Measurements from ENCODE around the gene ZBTB24. TPM values are rescaled to one million over a fixed set of nuclear protein-coding genes. Genes with fewer than 3 reads are reported as not detected.

Gene ZBTB24
- total and polyA plus RNA-seq, 2 donors from 2014 or later, result 3.1 to 12.0 TPM

GRCh38 chr6:109526905-109527628 is 44.0 kb upstream of the ZBTB24 start:
- no peak overlapping the region for H3K27ac ChIP-seq (ENCODE audit: low read depth in 2 of 2, low read length in 2 of 2)
- H3K4me1 ChIP-seq (ENCODE audit: control insufficient read depth in 2 of 3, insufficient read depth in 2 of 3, low read depth in 1 of 3, low read length in 3 of 3), result no peaks in the 10 kb centered on the region
- H3K9ac ChIP-seq (ENCODE audit: low read length in 3 of 3), result no peak overlapping the region
- no peaks in the 10 kb centered on the region for H3K36me3 ChIP-seq (ENCODE audit: control insufficient read depth in 2 of 3, insufficient read depth in 3 of 3, low read length in 3 of 3)
- H3K27me3 ChIP-seq (ENCODE audit: control insufficient read depth, insufficient read depth, low read length), result no peaks in the 10 kb centered on the region
- intact Hi-C loops (cut with DNase I), result no loop called here
- no peak for FAIRE-seq
- no peaks in the 10 kb centered on the region for H3K9me3 ChIP-seq (ENCODE audit: control insufficient read depth in 2 of 3, insufficient read depth in 1 of 3, low read length in 3 of 3)
- no peak overlapping the region for H3K4me3 ChIP-seq (ENCODE audit: low read length in 3 of 3)
- DNase-seq, result peak; percentile 43 to 87 (median 47)
- TF ChIP-seq CTCF (IDR thresholded peaks at IDR 0.05; ENCODE audit: borderline replicate concordance, extremely low read depth, insufficient read depth), result peak; percentile 62

- no peak for TF ChIP-seq CTCF (IDR thresholded peaks at IDR 0.05; ENCODE audit: borderline replicate concordance, extremely low read depth, insufficient read depth)
- FAIRE-seq, result no peak
- H3K9ac ChIP-seq (ENCODE audit: low read length in 3 of 3), result no peak overlapping the region
- no peak for DNase-seq
- intact Hi-C loops (cut with DNase I), result no loop called here
- no peaks in the 10 kb centered on the region for H3K27me3 ChIP-seq (ENCODE audit: control insufficient read depth, insufficient read depth, low read length)
- no peak overlapping the region for H3K27ac ChIP-seq (ENCODE audit: low read depth in 2 of 2, low read length in 2 of 2)
- no peaks in the 10 kb centered on the region for H3K4me1 ChIP-seq (ENCODE audit: control insufficient read depth in 2 of 3, insufficient read depth in 2 of 3, low read depth in 1 of 3, low read length in 3 of 3)
- H3K36me3 ChIP-seq (ENCODE audit: control insufficient read depth in 2 of 3, insufficient read depth in 3 of 3, low read length in 3 of 3), result no peaks in the 10 kb centered on the region
- no peaks in the 10 kb centered on the region for H3K9me3 ChIP-seq (ENCODE audit: control insufficient read depth in 2 of 3, insufficient read depth in 1 of 3, low read length in 3 of 3)
- H3K4me3 ChIP-seq (ENCODE audit: low read length in 3 of 3), result no peak overlapping the region
Observed at GRCh38 chr6:109524129-109524528, 41.1 kb upstream of the ZBTB24 start.

GRCh38 chr6:109523478-109523877 is 40.5 kb upstream of the ZBTB24 start:
- no peak for TF ChIP-seq CTCF (IDR thresholded peaks at IDR 0.05; ENCODE audit: borderline replicate concordance, extremely low read depth, insufficient read depth)
- H3K4me1 ChIP-seq (ENCODE audit: control insufficient read depth in 2 of 3, insufficient read depth in 2 of 3, low read depth in 1 of 3, low read length in 3 of 3), result no peaks in the 10 kb centered on the region

More at GRCh38 chr6:109523478-109523877, 40.5 kb upstream of the ZBTB24 start:
- FAIRE-seq, result no peak
- H3K9me3 ChIP-seq (ENCODE audit: control insufficient read depth in 2 of 3, insufficient read depth in 1 of 3, low read length in 3 of 3), result no peaks in the 10 kb centered on the region
- H3K36me3 ChIP-seq (ENCODE audit: control insufficient read depth in 2 of 3, insufficient read depth in 3 of 3, low read length in 3 of 3), result no peaks in the 10 kb centered on the region
- H3K9ac ChIP-seq (ENCODE audit: low read length in 3 of 3), result no peak overlapping the region
- no peaks in the 10 kb centered on the region for H3K27me3 ChIP-seq (ENCODE audit: control insufficient read depth, insufficient read depth, low read length)
- DNase-seq, result no peak
- intact Hi-C loops (cut with DNase I), result no loop called here
- H3K4me3 ChIP-seq (ENCODE audit: low read length in 3 of 3), result no peak overlapping the region
- H3K27ac ChIP-seq (ENCODE audit: low read depth in 2 of 2, low read length in 2 of 2), result no peak overlapping the region
